GM18873 (cell line): ENCODE data around the gene C1orf198.
"Not testable (repeated sequence)": the region's sequence is repeated elsewhere in the genome, so short reads cannot be mapped to it uniquely, and the experiment has no call there.

Source experiments
- ATAC-seq: cut with Tn5 transposase; IDR thresholded peaks from one replicate; pipeline ENCODE4 v1.9.1; 2021; ENCODE audit warnings: mild to moderate bottlenecking, moderate library complexity, moderate number of reproducible peaks; ENCODE audit not compliant: unreplicated experiment, low FRiP score

C1orf198 gene

GRCh38 chr1:230861970-230862595, 6.2 kb downstream of the C1orf198 start:
- no peak for ATAC-seq

DNA sequence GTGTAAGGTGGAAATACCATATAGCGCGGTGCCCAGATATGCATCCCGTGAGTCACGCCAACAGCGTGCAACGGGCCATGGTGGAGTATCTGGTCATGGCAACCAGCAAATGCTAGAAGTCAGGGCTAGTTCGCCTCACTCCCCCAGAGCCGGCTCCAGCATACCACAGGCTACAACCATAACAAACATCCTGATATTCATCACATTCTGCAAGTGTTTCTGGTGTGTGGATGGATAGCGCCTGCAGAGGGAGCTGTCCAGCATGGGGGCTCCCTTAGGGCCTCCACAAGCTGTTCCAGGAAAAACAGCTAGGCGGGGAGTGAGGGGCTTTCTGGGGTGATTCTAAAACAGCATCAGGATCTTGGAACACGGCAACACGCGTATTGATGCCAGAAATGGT, 6.8 kb downstream of the C1orf198 start:
- ATAC-seq, result no peak

GRCh38 chr1:230860617-230861384, 7.5 kb downstream of the C1orf198 start:
- no peak for ATAC-seq

GRCh38 chr1:230858918-230859729, 9.2 kb downstream of the C1orf198 start:
- no peak for ATAC-seq

- ATAC-seq, result no peak
Measured at GRCh38 chr1:230858236-230858820, 10.0 kb downstream of the C1orf198 start.

DNA sequence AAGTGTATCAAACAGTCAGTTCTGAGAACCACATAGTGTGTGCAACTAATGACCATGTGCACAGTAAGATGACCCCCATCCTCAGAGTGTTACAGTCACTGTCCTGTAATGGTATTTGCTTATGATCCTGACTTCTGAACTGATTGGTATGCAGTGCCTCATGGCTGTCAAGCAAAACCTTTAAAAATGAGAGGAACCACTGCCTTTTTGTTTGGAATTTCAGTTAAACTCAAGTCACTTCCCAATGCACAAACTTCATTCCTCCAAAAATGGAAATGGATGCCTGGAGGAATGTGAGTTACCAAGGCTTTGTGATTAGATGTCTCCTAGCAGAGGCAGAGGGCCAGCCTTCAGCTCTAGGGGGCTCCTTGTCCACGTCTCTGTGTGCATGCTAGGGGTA, 10.5 kb downstream of the C1orf198 start:
- no peak for ATAC-seq

DNA sequence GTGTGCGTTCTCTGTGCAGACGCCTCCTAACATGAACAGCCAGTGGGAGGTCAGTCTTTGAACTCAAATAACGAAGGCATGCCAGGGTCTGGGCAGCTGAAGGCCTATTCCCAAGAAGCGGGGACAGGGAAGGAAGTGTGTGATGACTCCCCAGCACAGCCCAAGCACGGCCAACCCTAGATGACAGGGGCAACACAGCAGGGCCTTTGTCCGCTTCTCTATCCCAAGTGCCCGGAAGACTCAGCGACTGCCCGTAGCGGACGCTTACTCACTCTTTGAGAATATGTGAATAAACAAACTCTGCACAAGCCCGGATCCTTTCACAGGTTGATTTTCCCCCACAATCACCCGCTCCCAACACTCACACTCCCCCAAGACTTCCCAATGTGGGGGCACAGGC, 11.2 kb downstream of the C1orf198 start:
- ATAC-seq, result no peak

GRCh38 chr1:230855886-230856285, 12.4 kb downstream of the C1orf198 start:
- no peak for ATAC-seq

DNA sequence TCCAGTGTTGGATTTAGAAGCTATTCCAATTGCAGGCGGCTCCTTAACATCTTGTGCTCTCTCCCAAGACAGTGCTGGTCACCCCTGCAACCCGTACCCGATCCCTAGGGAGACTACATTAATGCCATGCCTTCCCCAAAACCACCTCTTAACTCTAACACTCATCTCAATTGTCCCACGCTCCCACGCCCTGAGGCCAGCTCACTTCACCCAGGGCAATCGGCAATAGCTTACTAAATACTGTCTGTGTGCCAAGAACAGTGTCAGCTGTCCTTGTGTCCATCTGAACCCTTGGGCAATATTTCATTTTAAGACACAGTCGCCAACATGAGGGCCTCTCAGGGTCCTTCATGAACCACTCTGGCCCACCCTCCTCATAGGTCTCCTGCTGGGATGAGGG, 13.9 kb downstream of the C1orf198 start:
- ATAC-seq, result no peak

- no peak for ATAC-seq
Measured at GRCh38 chr1:230853731-230854130, 14.6 kb downstream of the C1orf198 start.

DNA sequence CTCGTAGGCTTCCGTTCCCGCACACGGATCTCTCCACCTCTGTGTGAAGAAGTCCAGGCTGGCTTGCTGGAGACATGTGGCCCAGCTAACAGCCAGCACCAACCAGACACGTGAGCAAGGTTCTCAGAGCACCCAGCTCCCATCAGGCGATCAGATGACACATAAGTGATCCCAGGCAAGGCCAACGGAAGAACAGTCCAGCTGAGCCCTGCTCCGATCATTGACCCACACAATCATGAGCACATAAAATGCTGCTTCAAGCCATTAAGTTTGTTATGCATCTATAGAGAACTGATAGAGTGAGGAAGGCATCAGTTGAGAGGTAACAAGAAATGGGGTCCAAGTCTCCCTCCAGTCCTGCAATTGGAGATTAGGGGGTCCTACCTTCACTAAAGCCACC, 15.4 kb downstream of the C1orf198 start:
- no peak for ATAC-seq

DNA sequence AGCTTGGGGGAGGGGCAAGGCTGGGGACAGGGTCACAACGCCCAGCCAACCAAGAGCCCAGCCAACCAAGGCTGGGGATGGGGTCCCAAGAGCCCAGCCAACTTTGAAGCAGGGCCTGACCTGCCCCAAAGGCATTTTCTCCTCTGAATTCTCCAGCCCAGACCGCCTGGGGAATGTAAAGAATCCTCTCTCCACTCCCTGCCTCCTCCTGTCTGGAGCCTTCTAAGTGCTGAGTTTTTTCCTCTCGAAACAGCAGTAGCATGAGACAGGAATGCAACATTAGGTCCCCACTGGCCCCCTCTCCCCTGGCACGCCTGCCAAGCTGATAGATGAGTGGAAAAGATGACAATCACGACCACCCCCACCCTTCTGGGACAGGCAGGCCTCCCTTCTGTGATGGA, 17.0 kb downstream of the C1orf198 start:
- ATAC-seq, result no peak

DNA sequence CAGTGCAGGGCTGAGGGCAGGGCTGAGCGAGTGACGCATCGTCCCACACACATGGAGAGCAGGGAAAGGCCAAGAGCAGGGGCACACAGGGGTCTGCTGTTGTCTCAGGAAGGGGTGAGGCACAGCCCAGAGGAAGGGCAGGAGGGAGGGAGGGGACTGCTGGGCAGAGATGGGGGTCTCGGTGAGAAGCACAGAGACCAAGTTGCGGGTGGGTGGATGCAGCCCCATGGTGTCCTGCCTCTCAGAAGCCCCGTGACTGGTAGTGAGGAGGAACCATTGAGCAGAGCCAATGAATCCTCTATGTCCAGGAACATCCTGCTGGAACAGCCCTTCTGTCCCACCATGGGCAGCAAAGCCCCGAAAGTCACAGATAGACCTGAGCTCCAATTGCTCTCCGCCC, 17.8 kb downstream of the C1orf198 start:
- ATAC-seq, result no peak

DNA sequence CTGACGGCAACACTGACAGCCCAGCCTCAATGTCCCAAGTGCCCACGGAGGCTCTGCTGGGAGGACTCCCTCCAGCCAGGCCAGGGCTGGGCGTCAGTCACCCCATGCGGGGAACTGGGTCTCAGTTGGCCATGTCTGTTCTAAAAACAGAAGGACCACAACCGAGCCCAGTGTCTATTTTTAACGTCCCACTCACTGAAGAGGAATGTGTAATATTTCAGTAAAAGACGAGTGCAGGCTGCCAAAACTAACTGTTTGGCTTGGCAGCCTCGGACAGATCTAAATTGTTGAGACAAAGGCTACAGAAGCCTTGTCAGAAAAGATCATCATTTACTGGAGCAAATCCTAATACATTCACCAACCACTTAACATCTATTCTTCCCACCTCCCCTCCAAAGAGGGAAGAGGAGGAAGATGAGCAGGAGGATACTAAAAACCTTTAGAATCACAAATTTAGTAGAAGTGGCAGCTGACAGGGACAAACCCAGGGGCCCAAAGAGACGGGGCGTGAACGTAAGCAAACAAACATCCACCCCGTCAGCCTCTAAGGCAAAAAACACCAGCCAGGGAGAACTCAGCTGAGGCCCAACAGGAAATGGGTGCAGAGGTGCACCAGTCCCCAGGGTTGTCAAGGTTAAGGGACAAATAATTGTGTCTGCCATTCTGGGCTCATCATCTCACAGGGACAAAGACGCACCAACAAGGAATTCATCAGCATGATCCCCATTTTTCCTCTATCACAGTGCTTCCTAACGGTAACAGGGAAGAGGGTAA, 18.7 kb downstream of the C1orf198 start:
- no peak for ATAC-seq

DNA sequence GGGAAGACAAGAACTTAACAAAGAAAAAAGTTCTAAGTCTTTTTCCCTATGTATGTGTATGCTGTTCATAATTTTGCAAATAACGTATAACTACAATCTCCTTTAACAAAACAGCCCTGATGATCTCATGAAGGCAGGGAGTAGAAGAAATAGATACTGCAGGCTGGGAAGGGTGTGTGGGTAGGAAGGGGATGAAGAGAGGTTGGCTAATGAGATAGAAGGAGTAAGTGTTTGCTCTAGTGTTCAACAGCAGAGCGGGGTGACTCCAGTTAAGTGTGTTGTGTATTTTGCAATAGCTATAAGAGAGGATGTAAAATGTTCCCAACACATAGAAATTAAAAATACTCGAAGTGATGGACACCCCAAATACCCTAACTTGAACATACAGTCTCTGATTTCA, 20.1 kb downstream of the C1orf198 start:
- ATAC-seq, result no peak

DNA sequence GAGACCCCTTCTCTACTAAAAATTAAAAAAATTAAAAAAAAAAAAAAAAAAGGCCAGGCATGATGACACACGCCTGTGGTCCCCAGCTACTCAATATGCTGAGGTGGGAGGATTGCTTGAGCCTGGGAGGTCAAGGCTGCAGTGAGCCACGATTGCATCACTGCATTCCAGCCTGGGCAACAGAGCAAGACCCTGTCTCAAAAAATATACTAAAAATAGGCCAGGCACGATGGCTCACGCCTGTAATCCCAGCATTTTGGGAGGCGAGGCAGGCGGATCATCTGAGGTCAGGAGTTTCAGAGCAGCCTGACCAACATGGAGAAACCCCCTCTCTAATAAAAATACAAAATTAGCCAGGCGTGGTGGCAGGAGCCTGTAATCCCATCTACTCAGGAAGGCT, 23.1 kb downstream of the C1orf198 start:
- not testable (repeated sequence) for ATAC-seq

DNA sequence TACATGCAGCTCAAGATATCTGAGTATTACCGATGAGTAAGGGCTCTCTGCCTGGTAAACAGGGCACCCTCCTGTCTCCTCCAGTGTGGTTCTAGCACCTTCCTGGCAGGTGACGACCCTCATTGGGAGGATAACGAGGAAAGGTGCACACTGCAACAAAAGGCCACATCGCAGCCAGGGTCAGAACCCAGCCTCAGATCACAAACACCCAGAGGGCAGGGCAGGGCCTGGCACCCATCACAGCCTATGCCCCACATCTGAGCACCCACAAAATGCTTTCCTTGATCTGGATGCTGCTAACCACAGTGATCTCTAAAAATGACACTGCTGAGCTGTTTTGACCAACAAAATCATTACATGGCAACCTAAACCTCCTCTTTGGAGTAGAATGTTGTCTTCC, 23.8 kb downstream of the C1orf198 start:
- ATAC-seq, result no peak

GRCh38 chr1:230843503-230844309, 24.6 kb downstream of the C1orf198 start:
- ATAC-seq, result no peak

GRCh38 chr1:230842801-230843200, 25.5 kb downstream of the C1orf198 start:
- no peak for ATAC-seq
